Effector memory CD4-positive, alpha-beta T cell (primary cell): ENCODE data around the gene ZDBF2.
"Not testable (repeated sequence)": the region's sequence is repeated elsewhere in the genome, so short reads cannot be mapped to it uniquely, and the experiment has no call there.

ENCODE experiments used
- DNase-seq, 3 donors: peaks; one replicate each; pipeline ENCODE4 v3.0.0-alpha.2; 2020
- H3K27ac ChIP-seq: 2 replicates; pipeline ENCODE4 v1.7.0; 2013; ENCODE audit warnings: mild to moderate bottlenecking, low read length, moderate library complexity; ENCODE audit not compliant: insufficient read depth, poor library complexity, severe bottlenecking
- H3K27me3 ChIP-seq: replicated peaks from 2 replicates; pipeline ENCODE4 v1.7.0; 2013; ENCODE audit warnings: mild to moderate bottlenecking, low read length; ENCODE audit not compliant: insufficient read depth, control insufficient read depth, poor library complexity, severe bottlenecking
- H3K36me3 ChIP-seq: 2 replicates; pipeline ENCODE4 v1.7.0; 2013; ENCODE audit warnings: mild to moderate bottlenecking, low read length, moderate library complexity; ENCODE audit not compliant: control insufficient read depth, insufficient read depth
- H3K4me1 ChIP-seq: 2 replicates; pipeline ENCODE4 v1.7.0; 2013; ENCODE audit warnings: low read length, mild to moderate bottlenecking; ENCODE audit not compliant: control insufficient read depth, insufficient read depth, poor library complexity, severe bottlenecking
- H3K4me3 ChIP-seq: 2 replicates; pipeline ENCODE4 v1.7.0; 2013; ENCODE audit warnings: low read length, low read depth, mild to moderate bottlenecking; ENCODE audit not compliant: insufficient read depth, poor library complexity, severe bottlenecking
- H3K9me3 ChIP-seq: 2 replicates; pipeline ENCODE4 v1.7.0; 2013; ENCODE audit warnings: mild to moderate bottlenecking, low read length, moderate library complexity; ENCODE audit not compliant: control insufficient read depth

The ZDBF2 gene

GRCh38 chr2:206276169-206276942 lies 1.9 kb downstream of the ZDBF2 start:
- no peaks in the 10 kb centered on the region for H3K9me3 ChIP-seq
- DNase-seq, result no peak
- no peaks in the 10 kb centered on the region for H3K36me3 ChIP-seq
- H3K4me1 ChIP-seq, result peaks cover 14% of the 10 kb centered on the region
- no peak overlapping the region for H3K27ac ChIP-seq
- peaks cover 4% of the 10 kb centered on the region for H3K27me3 ChIP-seq
- no peak overlapping the region for H3K4me3 ChIP-seq

DNA sequence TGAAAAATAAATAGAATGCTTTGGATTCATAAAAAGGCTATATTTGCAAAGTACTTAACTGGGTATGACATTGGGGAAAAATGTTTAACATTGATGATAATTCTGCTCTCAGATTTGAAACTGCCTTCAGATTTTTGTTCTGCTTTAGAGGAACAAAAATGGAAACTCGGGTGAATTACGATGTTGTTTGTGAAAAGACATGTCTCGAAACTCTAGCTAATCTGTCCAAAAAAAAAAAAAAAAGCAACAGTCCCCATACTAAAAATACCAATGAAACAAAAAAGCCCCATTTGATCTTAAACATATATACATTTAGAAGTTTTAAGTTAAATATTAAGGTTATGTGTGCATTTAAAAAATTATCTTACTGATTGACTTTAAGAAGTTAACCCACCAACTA lies 3.0 kb downstream of the ZDBF2 start:
- H3K9me3 ChIP-seq, result no peaks in the 10 kb centered on the region
- peaks cover 4% of the 10 kb centered on the region for H3K27me3 ChIP-seq
- no peak overlapping the region for H3K27ac ChIP-seq
- no peak overlapping the region for H3K4me3 ChIP-seq
- no peak for DNase-seq
- peaks cover 14% of the 10 kb centered on the region for H3K4me1 ChIP-seq
- H3K36me3 ChIP-seq, result no peaks in the 10 kb centered on the region

- no peak overlapping the region for H3K27ac ChIP-seq
- H3K4me1 ChIP-seq, result no peaks in the 10 kb centered on the region
- no peak overlapping the region for H3K4me3 ChIP-seq
- DNase-seq, result no peak
- H3K36me3 ChIP-seq, result no peaks in the 10 kb centered on the region
- no peaks in the 10 kb centered on the region for H3K27me3 ChIP-seq
- no peaks in the 10 kb centered on the region for H3K9me3 ChIP-seq
These were observed 8.3 kb downstream of the ZDBF2 start for GRCh38 chr2:206282746-206283145.

- no peaks in the 10 kb centered on the region for H3K4me1 ChIP-seq
- H3K36me3 ChIP-seq, result no peaks in the 10 kb centered on the region
- H3K9me3 ChIP-seq, result no peaks in the 10 kb centered on the region
- DNase-seq, result no peak
- H3K27ac ChIP-seq, result no peak overlapping the region
- no peak overlapping the region for H3K4me3 ChIP-seq
- H3K27me3 ChIP-seq, result no peaks in the 10 kb centered on the region
These were observed 12.7 kb downstream of the ZDBF2 start for GRCh38 chr2:206287197-206287596.

DNA sequence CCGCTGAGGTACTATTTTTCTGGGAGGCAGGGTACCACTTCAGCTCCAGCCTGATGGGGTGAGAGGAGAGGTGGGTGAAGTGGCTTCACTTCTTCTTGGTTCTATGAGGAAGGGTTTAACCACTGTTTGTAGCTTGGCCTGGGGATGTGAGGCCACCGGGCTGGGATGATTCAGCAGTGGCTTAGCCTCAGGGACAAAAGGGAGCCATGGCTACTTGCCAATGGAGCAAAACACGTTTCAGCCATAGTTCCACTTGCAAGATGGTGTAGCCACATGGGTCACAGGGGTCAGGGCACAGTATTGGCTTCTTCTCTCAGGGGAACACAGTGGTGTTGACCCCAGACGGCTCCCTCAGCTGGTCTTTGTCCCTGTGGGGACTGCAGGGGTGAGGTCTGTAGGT lies 14.9 kb downstream of the ZDBF2 start:
- DNase-seq, result no peak
- Histone ChIP-seq H3K4me3 (no peak overlapping the region), H3K27me3 (no peaks in the 10 kb centered on the region), H3K9me3 (no peaks in the 10 kb centered on the region), H3K27ac (no peak overlapping the region), H3K4me1 (no peaks in the 10 kb centered on the region), H3K36me3 (no peaks in the 10 kb centered on the region)

DNA sequence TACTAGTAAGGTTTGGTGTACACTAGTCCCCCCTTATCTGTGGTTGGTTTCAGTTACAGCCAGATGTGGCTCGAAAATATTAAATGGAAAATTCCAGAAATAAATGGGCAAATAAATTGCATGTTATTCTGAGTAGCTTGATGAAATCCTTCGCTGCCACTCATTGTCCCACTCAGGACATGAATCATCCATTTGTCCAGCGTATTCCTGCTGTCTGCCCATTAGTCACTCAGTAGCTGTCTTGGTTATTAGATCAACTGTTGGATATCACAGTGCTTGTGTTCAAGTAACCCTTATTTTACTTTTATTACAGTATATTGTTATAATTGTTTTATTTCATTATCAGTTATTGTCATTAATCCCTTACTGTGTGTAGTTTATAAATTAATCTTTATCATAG lies 21.7 kb downstream of the ZDBF2 start:
- DNase-seq, result no peak
- Histone ChIP-seq H3K4me3 (no peak overlapping the region), H3K27ac (no peak overlapping the region), H3K4me1 (no peaks in the 10 kb centered on the region), H3K27me3 (no peaks in the 10 kb centered on the region), H3K36me3 (no peaks in the 10 kb centered on the region), H3K9me3 (no peaks in the 10 kb centered on the region)

GRCh38 chr2:206299608-206300007 lies 25.1 kb downstream of the ZDBF2 start:
- not testable (repeated sequence) for H3K9me3 ChIP-seq, DNase-seq, H3K4me3 ChIP-seq, H3K36me3 ChIP-seq, H3K27me3 ChIP-seq, H3K27ac ChIP-seq, H3K4me1 ChIP-seq

GRCh38 chr2:206305523-206306245 lies 31.2 kb downstream of the ZDBF2 start:
- H3K27ac ChIP-seq, result no peak overlapping the region
- no peaks in the 10 kb centered on the region for H3K36me3 ChIP-seq
- no peaks in the 10 kb centered on the region for H3K27me3 ChIP-seq
- DNase-seq, result no peak
- no peaks in the 10 kb centered on the region for H3K4me1 ChIP-seq
- no peaks in the 10 kb centered on the region for H3K9me3 ChIP-seq
- no peak overlapping the region for H3K4me3 ChIP-seq

GRCh38 chr2:206311026-206311425 lies 36.6 kb downstream of the ZDBF2 start:
- no peak overlapping the region for H3K27ac ChIP-seq
- no peaks in the 10 kb centered on the region for H3K9me3 ChIP-seq
- no peaks in the 10 kb centered on the region for H3K36me3 ChIP-seq
- DNase-seq, result no peak
- no peaks in the 10 kb centered on the region for H3K4me1 ChIP-seq
- no peaks in the 10 kb centered on the region for H3K27me3 ChIP-seq
- no peak overlapping the region for H3K4me3 ChIP-seq

- Histone ChIP-seq H3K36me3 (no peaks in the 10 kb centered on the region), H3K4me3 (no peak overlapping the region), H3K27me3 (no peaks in the 10 kb centered on the region), H3K4me1 (no peaks in the 10 kb centered on the region), H3K9me3 (no peaks in the 10 kb centered on the region), H3K27ac (no peak overlapping the region)
- DNase-seq, result no peak
These were observed 41.7 kb downstream of the ZDBF2 start for GRCh38 chr2:206316141-206316540.
